Esophagus muscularis mucosa (tissue), 3 donors: ENCODE measurements around the gene ABLIM3.

Source experiments
- CTCF ChIP-seq, 3 experiments: fragments of 200-600 bp in 2 of 3; fragments of 450-650 bp in 1 of 3; sonication (generic) in 2 of 3; IDR thresholded peaks; one replicate each; pipeline ENCODE4 v1.5.1; 2017 to 2019; ENCODE audit warnings: antibody characterized with exemption in 3 of 3, mild to moderate bottlenecking in 2 of 3, moderate library complexity in 1 of 3
- POLR2A ChIP-seq: fragments of 450-650 bp; IDR thresholded peaks from one replicate; pipeline ENCODE4 v1.6.1; 2017; ENCODE audit warnings: antibody characterized with exemption, moderate library complexity, mild to moderate bottlenecking, low read depth
- POLR2AphosphoS5 ChIP-seq, 2 donors: sonication (generic); formaldehyde crosslinking; IDR thresholded peaks; one replicate each; pipeline ENCODE4 v1.6.1; 2017; ENCODE audit warnings: antibody characterized with exemption in 2 of 2

GRCh38 chr5:149285153-149285552, 143.9 kb downstream of the ABLIM3 start:
- no peak for TF ChIP-seq CTCF (IDR thresholded peaks at IDR 0.05)
- TF ChIP-seq POLR2A, result no peak
- no peak for TF ChIP-seq POLR2AphosphoS5 (IDR thresholded peaks at IDR 0.05)
